ENCODE results near the gene TSPAN16.
A peak's percentile ranks its signal among the peaks of the same experiment; 100 is the strongest.
"Not testable (repeated sequence)": the region's sequence is repeated elsewhere in the genome, so short reads cannot be mapped to it uniquely, and the experiment has no call there.

Gene TSPAN16

GRCh38 chr19:11347546-11348039 is 51.6 kb downstream of the TSPAN16 start:
- DNase-seq, result no peak

DNA sequence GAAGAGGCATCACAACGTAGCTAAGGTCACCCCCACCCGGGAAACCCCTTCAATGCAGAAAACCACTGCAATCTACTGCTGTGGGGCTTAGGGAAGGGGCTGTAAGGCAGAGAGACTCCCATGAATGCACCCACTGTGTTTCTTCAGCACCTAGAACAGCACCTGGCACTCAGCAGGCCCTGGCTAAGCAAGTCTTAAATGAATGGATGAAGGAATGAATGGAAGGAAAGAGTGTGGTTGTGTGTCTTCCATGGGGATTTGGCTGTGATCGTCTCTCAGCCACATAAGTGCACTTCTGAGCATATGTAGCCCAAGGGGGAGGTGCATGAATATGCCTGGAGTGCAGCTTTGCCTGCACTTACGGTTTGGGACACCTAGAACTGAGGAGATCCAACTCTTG is 53.2 kb downstream of the TSPAN16 start:
- no peak for DNase-seq

GRCh38 chr19:11354102-11354501 is 58.1 kb downstream of the TSPAN16 start:
- not testable (repeated sequence) for DNase-seq

GRCh38 chr19:11355160-11356073 is 59.5 kb downstream of the TSPAN16 start, which contains the start of gene PLPPR2:
TSS of gene PLPPR2 (plus strand) at chr19:11355432. CDS start at chr19:11357674, 2,242 bp downstream.
- DNase-seq, result peak; percentile 85

- DNase-seq, result no peak
Observed at GRCh38 chr19:11356074-11356397, 60.1 kb downstream of the TSPAN16 start.

DNA sequence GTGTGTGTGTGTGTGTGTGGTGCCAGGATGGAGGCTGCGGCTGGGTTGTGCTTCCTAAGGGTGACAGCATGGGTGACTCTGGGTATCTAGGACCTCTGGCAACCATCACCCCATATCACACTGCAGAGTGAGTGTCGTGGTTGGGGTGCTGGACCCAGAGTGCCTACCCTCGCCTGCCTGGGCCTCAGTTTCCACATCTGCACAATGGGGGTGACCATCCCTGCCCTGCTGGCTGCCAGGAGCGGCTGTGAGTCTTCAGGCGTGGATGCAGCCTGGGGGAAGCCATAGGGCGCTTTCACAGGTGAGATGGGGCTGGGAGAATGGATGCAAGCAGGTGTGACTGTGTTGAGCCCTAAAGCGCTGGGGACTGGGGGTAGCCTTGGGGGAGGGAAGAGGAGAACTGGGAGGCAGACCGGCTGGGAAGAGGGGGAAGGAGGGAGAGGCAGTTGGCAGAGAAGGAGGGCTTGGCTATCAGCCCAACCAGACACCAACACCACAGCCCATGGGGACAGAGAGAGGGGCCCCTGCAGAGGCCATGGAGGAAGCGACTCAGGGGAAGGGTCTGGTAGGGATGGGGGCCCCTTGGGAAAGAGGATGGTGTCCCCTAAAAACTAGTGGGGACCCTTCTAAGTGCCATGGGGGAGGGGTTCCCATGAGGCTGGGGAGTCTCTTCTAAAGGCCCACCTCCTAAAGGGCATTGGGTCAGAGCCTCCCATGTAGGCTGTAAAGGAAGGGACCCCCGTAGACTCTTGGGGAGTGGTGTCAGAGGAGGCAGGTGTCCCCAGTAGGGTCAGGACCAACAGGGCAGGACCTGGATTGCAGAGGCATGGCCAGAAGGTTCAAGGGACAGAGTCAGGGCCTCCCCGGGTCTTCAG is 61.0 kb downstream of the TSPAN16 start:
- no peak for DNase-seq

DNA sequence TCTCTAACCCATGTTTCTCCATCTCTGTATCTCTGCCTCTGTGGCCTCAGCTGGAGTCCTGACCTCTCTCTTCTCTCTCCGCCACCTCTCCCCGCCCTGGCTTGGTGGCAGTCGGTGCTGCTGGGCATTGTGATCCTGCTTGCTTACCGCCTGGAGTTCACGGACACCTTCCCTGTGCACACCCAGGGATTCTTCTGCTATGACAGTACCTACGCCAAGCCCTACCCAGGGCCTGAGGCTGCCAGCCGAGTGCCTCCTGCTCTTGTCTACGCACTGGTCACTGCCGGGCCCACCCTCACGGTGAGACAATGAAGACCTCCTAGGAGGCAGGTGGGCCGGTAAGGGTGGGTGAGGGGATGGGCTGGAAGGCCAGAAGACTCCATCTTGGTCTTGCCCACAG is 63.5 kb downstream of the TSPAN16 start:
- DNase-seq, result no peak

GRCh38 chr19:11361037-11361770 is 65.2 kb downstream of the TSPAN16 start:
- no peak for DNase-seq

- no peak for DNase-seq
Observed at GRCh38 chr19:11361771-11362731, 66.1 kb downstream of the TSPAN16 start.

GRCh38 chr19:11363881-11364280 is 67.9 kb downstream of the TSPAN16 start:
- no peak for DNase-seq

DNA sequence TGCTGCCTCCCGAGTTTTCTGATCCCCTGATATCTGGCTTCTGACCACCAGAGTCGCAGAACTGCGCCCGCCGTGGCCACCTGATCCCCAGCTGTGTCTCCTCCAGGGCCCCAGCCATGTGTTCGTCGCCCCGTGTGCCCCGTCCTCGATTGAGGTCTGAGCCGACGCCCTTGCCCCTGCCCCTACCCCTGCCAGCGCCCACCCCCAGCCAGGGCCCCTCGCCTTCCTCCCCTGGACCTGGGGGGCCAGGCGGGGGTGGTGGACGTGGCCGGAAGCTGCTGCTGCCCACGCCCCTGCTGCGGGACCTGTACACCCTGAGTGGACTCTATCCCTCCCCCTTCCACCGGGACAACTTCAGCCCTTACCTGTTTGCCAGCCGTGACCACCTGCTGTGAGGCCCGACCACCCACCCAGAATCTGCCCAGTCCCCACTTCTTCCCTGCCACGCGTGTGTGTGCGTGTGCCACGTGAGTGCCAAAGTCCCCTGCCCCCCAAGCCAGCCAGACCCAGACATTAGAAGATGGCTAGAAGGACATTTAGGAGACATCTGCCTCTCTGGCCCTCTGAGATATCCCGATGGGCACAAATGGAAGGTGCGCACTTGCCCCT is 68.4 kb downstream of the TSPAN16 start:
- DNase-seq, result no peak

DNA sequence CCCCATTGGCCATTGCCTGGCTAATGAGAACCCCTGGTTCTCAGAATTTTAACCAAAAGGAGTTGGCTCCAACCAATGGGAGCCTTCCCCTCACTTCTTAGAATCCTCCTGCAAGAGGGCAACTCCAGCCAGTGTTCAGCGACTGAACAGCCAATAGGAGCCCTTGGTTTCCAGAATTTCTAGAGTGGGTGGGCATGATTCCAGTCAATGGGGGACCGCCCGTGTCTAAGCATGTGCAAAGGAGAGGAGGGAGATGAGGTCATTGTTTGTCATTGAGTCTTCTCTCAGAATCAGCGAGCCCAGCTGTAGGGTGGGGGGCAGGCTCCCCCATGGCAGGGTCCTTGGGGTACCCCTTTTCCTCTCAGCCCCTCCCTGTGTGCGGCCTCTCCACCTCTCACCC is 69.0 kb downstream of the TSPAN16 start:
- DNase-seq, result no peak
